ENCODE data around the gene CADPS2.

CADPS2 gene

DNA sequence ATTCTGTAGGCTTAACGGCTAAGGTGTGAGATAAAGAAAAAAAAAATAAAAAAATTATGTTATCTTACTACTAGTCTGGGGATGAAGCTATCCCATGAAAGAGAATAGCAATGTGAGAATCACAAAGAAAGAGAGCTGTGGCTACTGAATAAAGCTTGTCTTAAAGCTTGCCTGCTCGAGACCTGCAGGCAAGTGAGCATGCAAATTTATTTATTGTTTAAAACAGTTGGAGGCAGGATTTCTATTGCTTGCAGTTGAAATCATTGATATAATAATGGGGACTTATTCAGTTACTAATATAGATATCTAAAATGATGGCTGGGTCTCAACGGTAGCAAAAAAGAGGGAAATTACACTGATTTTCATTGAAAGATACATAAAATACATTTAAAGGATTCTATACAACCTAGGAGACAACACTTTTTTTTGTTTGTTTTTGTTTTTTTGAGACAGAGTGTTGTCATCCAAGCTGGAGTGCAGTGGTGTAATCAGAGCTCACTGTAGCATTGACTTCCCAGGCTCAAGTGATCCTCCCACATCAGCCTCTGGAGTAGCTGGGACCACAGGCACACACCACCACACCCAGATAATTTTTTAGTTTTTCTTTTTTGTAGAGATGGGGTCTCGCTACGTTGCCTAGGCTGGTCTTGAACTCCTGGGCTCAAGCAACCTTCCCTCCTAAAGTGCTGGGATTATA, 437.2 kb downstream of the CADPS2 start:
- TF ChIP-seq EZH2 (IDR thresholded peaks at IDR 0.05; ENCODE audit: borderline replicate concordance, low read depth, low read length, severe bottlenecking) = no peak
- TF ChIP-seq CTCF (IDR thresholded peaks at IDR 0.05; ENCODE audit: borderline replicate concordance, extremely low read depth, low read length, poor library complexity, severe bottlenecking) = no peak
- H3K27me3 ChIP-seq (ENCODE audit: insufficient read depth, low read length, poor library complexity) = no peaks in the 10 kb centered on the region
- H3K79me2 ChIP-seq (ENCODE audit: insufficient read depth, low read length) = no peaks in the 10 kb centered on the region
- H3K36me3 ChIP-seq (ENCODE audit: insufficient read depth, low read length) = no peaks in the 10 kb centered on the region
- no peaks in the 10 kb centered on the region for H4K20me1 ChIP-seq (ENCODE audit: insufficient read depth, low read length)
- ATAC-seq (ENCODE audit: insufficient read depth, low read depth) (no peak), DNase-seq (no peak)
- H3K4me3 ChIP-seq (ENCODE audit: low read depth in 1 of 2, low read length in 2 of 2) = no peak overlapping the region
- H3K27ac ChIP-seq (ENCODE audit: low read length) = no peak overlapping the region
- no peak overlapping the region for H3K9ac ChIP-seq (ENCODE audit: low read depth, low read length)
- no peaks in the 10 kb centered on the region for H3K4me1 ChIP-seq (ENCODE audit: insufficient read depth, low read length)
- H3K4me2 ChIP-seq (ENCODE audit: insufficient read depth, low read length) = no peak overlapping the region
- H2AFZ ChIP-seq (ENCODE audit: low read depth, low read length) = no peak overlapping the region
- no peaks in the 10 kb centered on the region for H3K9me3 ChIP-seq (ENCODE audit: insufficient read depth, low read length, severe bottlenecking)

GRCh38 chr7:122442929-122443328, 443.3 kb downstream of the CADPS2 start:
- Histone ChIP-seq H3K4me3 (ENCODE audit: low read depth in 1 of 2, low read length in 2 of 2) (no peak overlapping the region), H3K9ac (ENCODE audit: low read depth, low read length) (no peak overlapping the region), H3K4me1 (ENCODE audit: insufficient read depth, low read length) (no peaks in the 10 kb centered on the region), H3K4me2 (ENCODE audit: insufficient read depth, low read length) (no peak overlapping the region), H4K20me1 (ENCODE audit: insufficient read depth, low read length) (no peaks in the 10 kb centered on the region), H2AFZ (ENCODE audit: low read depth, low read length) (no peak overlapping the region), H3K79me2 (ENCODE audit: insufficient read depth, low read length) (no peaks in the 10 kb centered on the region), H3K27ac (ENCODE audit: low read length) (no peak overlapping the region), H3K27me3 (ENCODE audit: insufficient read depth, low read length, poor library complexity) (no peaks in the 10 kb centered on the region), H3K36me3 (ENCODE audit: insufficient read depth, low read length) (no peaks in the 10 kb centered on the region), H3K9me3 (ENCODE audit: insufficient read depth, low read length, severe bottlenecking) (no peaks in the 10 kb centered on the region)
- DNase-seq (no peak), ATAC-seq (ENCODE audit: insufficient read depth, low read depth) (no peak)
- TF ChIP-seq EZH2 (IDR thresholded peaks at IDR 0.05; ENCODE audit: borderline replicate concordance, low read depth, low read length, severe bottlenecking) (no peak), CTCF (IDR thresholded peaks at IDR 0.05; ENCODE audit: borderline replicate concordance, extremely low read depth, low read length, poor library complexity, severe bottlenecking) (no peak)

GRCh38 chr7:122438492-122438891, 447.8 kb downstream of the CADPS2 start:
- no peak overlapping the region for H3K9ac ChIP-seq (ENCODE audit: low read depth, low read length)
- no peaks in the 10 kb centered on the region for H3K36me3 ChIP-seq (ENCODE audit: insufficient read depth, low read length)
- H4K20me1 ChIP-seq (ENCODE audit: insufficient read depth, low read length) = no peaks in the 10 kb centered on the region
- no peaks in the 10 kb centered on the region for H3K4me1 ChIP-seq (ENCODE audit: insufficient read depth, low read length)
- H3K9me3 ChIP-seq (ENCODE audit: insufficient read depth, low read length, severe bottlenecking) = no peaks in the 10 kb centered on the region
- no peak overlapping the region for H3K4me2 ChIP-seq (ENCODE audit: insufficient read depth, low read length)
- H2AFZ ChIP-seq (ENCODE audit: low read depth, low read length) = no peak overlapping the region
- H3K27ac ChIP-seq (ENCODE audit: low read length) = no peak overlapping the region
- no peak for ATAC-seq (ENCODE audit: insufficient read depth, low read depth)
- DNase-seq = no peak
- no peak overlapping the region for H3K4me3 ChIP-seq (ENCODE audit: low read depth in 1 of 2, low read length in 2 of 2)
- TF ChIP-seq EZH2 (IDR thresholded peaks at IDR 0.05; ENCODE audit: borderline replicate concordance, low read depth, low read length, severe bottlenecking) (no peak), CTCF (IDR thresholded peaks at IDR 0.05; ENCODE audit: borderline replicate concordance, extremely low read depth, low read length, poor library complexity, severe bottlenecking) (no peak)
- no peaks in the 10 kb centered on the region for H3K79me2 ChIP-seq (ENCODE audit: insufficient read depth, low read length)
- H3K27me3 ChIP-seq (ENCODE audit: insufficient read depth, low read length, poor library complexity) = no peaks in the 10 kb centered on the region
